Erythroblast (primary cell): ENCODE data around the gene INTU.

ENCODE experiments used
- GATA1 ChIP-seq: IDR thresholded peaks from 2 replicates; pipeline ENCODE4 v1.6.1; 2011; ENCODE audit warnings: low read depth, mild to moderate bottlenecking, control low read depth, low read length, moderate library complexity
- POLR2A ChIP-seq: IDR thresholded peaks from 2 replicates; pipeline ENCODE4 v1.6.1; 2011; ENCODE audit warnings: mild to moderate bottlenecking, low read length

DNA sequence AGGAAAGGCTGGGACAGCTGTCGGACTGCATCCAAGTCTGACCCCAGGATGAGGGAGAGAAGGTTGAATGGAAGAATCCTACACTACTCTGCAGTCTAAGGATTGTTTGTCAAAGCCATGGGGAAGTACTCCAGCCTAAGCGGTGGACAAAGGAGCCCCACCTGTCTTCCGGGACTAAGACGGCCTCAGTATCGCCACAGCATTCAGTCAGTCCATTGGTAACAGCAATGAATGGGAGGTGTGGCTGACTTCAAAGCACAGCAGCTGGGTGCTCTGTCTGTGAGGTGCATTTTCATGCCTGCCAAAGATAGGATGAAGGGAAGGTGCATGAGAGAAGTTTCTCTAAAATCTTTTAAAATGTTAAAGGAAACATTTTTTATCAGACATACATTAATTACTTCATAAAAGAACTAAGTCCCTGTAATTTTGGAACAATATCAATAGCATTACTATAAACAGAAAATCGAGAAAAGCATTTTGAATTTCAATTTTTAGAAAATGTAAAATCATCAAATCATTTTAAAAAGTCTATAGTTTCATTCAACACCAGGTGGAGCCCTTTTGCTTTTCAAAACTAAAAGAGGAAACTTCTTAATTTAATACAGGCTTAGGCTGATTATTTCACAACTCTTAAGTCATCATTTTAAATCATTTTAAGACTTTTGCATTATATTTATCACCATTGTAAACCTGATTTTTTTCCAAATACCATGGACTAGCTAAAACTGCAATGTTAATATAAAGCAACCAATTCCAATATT is 27.6 kb upstream of the INTU start:
- TF ChIP-seq POLR2A (no peak), GATA1 (no peak)
